ENCODE measurements around the gene TGFBR2. TPM values are rescaled to one million over a fixed set of nuclear protein-coding genes. Genes with fewer than 3 reads are reported as not detected.
A peak's percentile ranks its signal among the peaks of the same experiment; 100 is the strongest.

The TGFBR2 gene
- polyA plus RNA-seq, 1 donor (not counting 4 experiments of a cell fraction or from before 2014, with no cell fraction given): 303 TPM

- no peaks in the 10 kb centered on the region for H3K27me3 ChIP-seq (ENCODE audit: control insufficient read depth, extremely low read depth, insufficient read depth, low read length)
- peak overlapping the region; percentile 75 for H3K27ac ChIP-seq (ENCODE audit: control insufficient read depth, insufficient read depth, low read length)
- no peaks in the 10 kb centered on the region for H3K9me1 ChIP-seq (ENCODE audit: control insufficient read depth, extremely low read depth, insufficient read depth, low read length)
- no peak overlapping the region for H3K9ac ChIP-seq (ENCODE audit: control insufficient read depth, extremely low read depth, insufficient read depth, low read length)
- H2AFZ ChIP-seq (ENCODE audit: control insufficient read depth, low read length): peak overlapping the region; percentile 57
- peaks cover 31% of the 10 kb centered on the region for H3K4me1 ChIP-seq (ENCODE audit: control insufficient read depth, extremely low read depth, insufficient read depth, low read length)
- dilution Hi-C loops (cut with MboI; ENCODE audit: extremely low pct_ligation_motif_present, low sequenced_read_pairs): no loop called here
- TF ChIP-seq EZH2 (IDR thresholded peaks at IDR 0.05; ENCODE audit: low read length): no peak
- TF ChIP-seq CTCF (optimal IDR thresholded peaks at IDR 0.05 in 1 of 3, IDR thresholded peaks at IDR 0.05 in 1 of 3, conservative IDR thresholded peaks at IDR 0.05 in 1 of 3; ENCODE audit: extremely low read depth in 1 of 3, insufficient read depth in 2 of 3, low read length in 3 of 3): no peak
- no peak overlapping the region for H3K4me2 ChIP-seq (ENCODE audit: control insufficient read depth, extremely low read depth, insufficient read depth, low read depth, low read length)
- no peaks in the 10 kb centered on the region for H4K20me1 ChIP-seq (ENCODE audit: control insufficient read depth, extremely low read depth, insufficient read depth, low read length)
- FAIRE-seq (no peak), DNase-seq (ENCODE audit: low read depth, low spot score) (no peak)
- H3K36me3 ChIP-seq (ENCODE audit: control insufficient read depth in 2 of 2, extremely low read depth in 1 of 2, insufficient read depth in 2 of 2, low read length in 2 of 2): no peaks in the 10 kb centered on the region
- no peak overlapping the region for H3K4me3 ChIP-seq (ENCODE audit: control insufficient read depth in 2 of 3, extremely low read depth in 1 of 3, insufficient read depth in 2 of 3, low read depth in 1 of 3, low read length in 3 of 3)
- H3K9me3 ChIP-seq (ENCODE audit: control insufficient read depth, low read depth, low read length): no peaks in the 10 kb centered on the region
- H3K79me2 ChIP-seq (ENCODE audit: control insufficient read depth, insufficient read depth, low read length): no peaks in the 10 kb centered on the region
Observed at GRCh38 chr3:30598668-30599545, 7.5 kb upstream of the TGFBR2 start.

GRCh38 chr3:30600572-30600971, 5.8 kb upstream of the TGFBR2 start:
- Histone ChIP-seq H3K27ac (ENCODE audit: control insufficient read depth, insufficient read depth, low read length) (no peak overlapping the region), H3K4me2 (ENCODE audit: control insufficient read depth, extremely low read depth, insufficient read depth, low read depth, low read length) (no peak overlapping the region), H3K4me3 (ENCODE audit: control insufficient read depth in 2 of 3, extremely low read depth in 1 of 3, insufficient read depth in 2 of 3, low read depth in 1 of 3, low read length in 3 of 3) (no peak overlapping the region), H3K27me3 (ENCODE audit: control insufficient read depth, extremely low read depth, insufficient read depth, low read length) (no peaks in the 10 kb centered on the region), H3K4me1 (ENCODE audit: control insufficient read depth, extremely low read depth, insufficient read depth, low read length) (peaks cover 39% of the 10 kb centered on the region), H2AFZ (ENCODE audit: control insufficient read depth, low read length) (peak overlapping the region; percentile 4), H4K20me1 (ENCODE audit: control insufficient read depth, extremely low read depth, insufficient read depth, low read length) (no peaks in the 10 kb centered on the region), H3K36me3 (ENCODE audit: control insufficient read depth in 2 of 2, extremely low read depth in 1 of 2, insufficient read depth in 2 of 2, low read length in 2 of 2) (no peaks in the 10 kb centered on the region), H3K79me2 (ENCODE audit: control insufficient read depth, insufficient read depth, low read length) (no peaks in the 10 kb centered on the region), H3K9me3 (ENCODE audit: control insufficient read depth, low read depth, low read length) (no peaks in the 10 kb centered on the region), H3K9ac (ENCODE audit: control insufficient read depth, extremely low read depth, insufficient read depth, low read length) (no peak overlapping the region), H3K9me1 (ENCODE audit: control insufficient read depth, extremely low read depth, insufficient read depth, low read length) (no peaks in the 10 kb centered on the region)
- TF ChIP-seq CTCF (optimal IDR thresholded peaks at IDR 0.05 in 1 of 3, IDR thresholded peaks at IDR 0.05 in 1 of 3, conservative IDR thresholded peaks at IDR 0.05 in 1 of 3; ENCODE audit: extremely low read depth in 1 of 3, insufficient read depth in 2 of 3, low read length in 3 of 3): no peak
- TF ChIP-seq EZH2 (IDR thresholded peaks at IDR 0.05; ENCODE audit: low read length): no peak
- dilution Hi-C loops (cut with MboI; ENCODE audit: extremely low pct_ligation_motif_present, low sequenced_read_pairs): no loop called here
- DNase-seq (ENCODE audit: low read depth, low spot score) (no peak), FAIRE-seq (peak; percentile 9)

All from keratinocyte (primary cell).